ENCODE results near the gene KCNQ1.

KCNQ1 gene

GRCh38 chr11:2557381-2557780 is 112.6 kb downstream of the KCNQ1 start:
- DNase-seq (ENCODE audit: low read depth) = no peak
- no peak overlapping the region for H3K4me3 ChIP-seq (ENCODE audit: control insufficient read depth, low read depth, low read length)
- TF ChIP-seq, protein P1, sequence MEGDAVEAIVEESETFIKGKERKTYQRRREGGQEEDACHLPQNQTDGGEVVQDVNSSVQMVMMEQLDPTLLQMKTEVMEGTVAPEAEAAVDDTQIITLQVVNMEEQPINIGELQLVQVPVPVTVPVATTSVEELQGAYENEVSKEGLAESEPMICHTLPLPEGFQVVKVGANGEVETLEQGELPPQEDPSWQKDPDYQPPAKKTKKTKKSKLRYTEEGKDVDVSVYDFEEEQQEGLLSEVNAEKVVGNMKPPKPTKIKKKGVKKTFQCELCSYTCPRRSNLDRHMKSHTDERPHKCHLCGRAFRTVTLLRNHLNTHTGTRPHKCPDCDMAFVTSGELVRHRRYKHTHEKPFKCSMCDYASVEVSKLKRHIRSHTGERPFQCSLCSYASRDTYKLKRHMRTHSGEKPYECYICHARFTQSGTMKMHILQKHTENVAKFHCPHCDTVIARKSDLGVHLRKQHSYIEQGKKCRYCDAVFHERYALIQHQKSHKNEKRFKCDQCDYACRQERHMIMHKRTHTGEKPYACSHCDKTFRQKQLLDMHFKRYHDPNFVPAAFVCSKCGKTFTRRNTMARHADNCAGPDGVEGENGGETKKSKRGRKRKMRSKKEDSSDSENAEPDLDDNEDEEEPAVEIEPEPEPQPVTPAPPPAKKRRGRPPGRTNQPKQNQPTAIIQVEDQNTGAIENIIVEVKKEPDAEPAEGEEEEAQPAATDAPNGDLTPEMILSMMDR (IDR thresholded peaks at IDR 0.05; ENCODE audit: control insufficient read depth, insufficient read depth, low read depth, low read length, missing control alignments) = no peak

- TF ChIP-seq, protein P1 (IDR thresholded peaks at IDR 0.05; ENCODE audit: control insufficient read depth, insufficient read depth, low read depth, low read length, missing control alignments) = no peak
- DNase-seq (ENCODE audit: low read depth) = no peak
- no peak overlapping the region for H3K4me3 ChIP-seq (ENCODE audit: control insufficient read depth, low read depth, low read length)
Measured at GRCh38 chr11:2558397-2558796, 113.6 kb downstream of the KCNQ1 start.

DNA sequence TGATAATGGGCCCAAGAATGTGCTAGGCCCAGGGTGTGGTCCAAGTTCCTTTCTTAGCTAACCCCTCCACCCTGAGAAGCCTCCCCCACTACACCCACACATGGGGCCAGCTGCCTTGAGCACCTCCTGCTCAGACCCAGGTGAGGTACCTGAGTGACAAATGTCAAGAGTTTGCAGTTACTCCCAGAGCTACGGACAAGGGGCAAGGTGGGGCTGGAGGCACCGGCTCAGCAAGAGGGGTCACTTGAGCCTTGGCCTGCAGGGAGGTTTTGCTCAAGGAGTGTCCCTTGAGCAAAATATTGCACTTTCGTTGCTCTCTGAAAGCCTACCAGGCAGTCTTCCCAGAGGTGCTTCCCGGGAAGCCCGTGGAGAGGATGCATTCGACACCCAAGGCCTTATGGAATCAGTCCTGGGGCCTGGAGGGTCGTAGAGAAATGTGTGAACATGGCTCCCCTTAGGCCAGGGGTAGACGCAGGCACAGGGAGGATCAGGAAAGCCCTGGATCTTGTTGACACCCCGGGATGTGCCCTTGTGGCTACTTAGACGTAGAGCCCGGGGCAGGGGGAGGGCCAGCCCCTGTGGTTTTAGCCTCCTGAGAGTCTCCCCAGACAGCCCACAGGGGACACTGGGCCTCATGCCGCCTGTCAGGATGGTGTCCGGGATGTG is 114.2 kb downstream of the KCNQ1 start:
- TF ChIP-seq, protein P1 (IDR thresholded peaks at IDR 0.05; ENCODE audit: control insufficient read depth, insufficient read depth, low read depth, low read length, missing control alignments) = no peak
- DNase-seq (ENCODE audit: low read depth) = no peak
- H3K4me3 ChIP-seq (ENCODE audit: control insufficient read depth, low read depth, low read length) = no peak overlapping the region

DNA sequence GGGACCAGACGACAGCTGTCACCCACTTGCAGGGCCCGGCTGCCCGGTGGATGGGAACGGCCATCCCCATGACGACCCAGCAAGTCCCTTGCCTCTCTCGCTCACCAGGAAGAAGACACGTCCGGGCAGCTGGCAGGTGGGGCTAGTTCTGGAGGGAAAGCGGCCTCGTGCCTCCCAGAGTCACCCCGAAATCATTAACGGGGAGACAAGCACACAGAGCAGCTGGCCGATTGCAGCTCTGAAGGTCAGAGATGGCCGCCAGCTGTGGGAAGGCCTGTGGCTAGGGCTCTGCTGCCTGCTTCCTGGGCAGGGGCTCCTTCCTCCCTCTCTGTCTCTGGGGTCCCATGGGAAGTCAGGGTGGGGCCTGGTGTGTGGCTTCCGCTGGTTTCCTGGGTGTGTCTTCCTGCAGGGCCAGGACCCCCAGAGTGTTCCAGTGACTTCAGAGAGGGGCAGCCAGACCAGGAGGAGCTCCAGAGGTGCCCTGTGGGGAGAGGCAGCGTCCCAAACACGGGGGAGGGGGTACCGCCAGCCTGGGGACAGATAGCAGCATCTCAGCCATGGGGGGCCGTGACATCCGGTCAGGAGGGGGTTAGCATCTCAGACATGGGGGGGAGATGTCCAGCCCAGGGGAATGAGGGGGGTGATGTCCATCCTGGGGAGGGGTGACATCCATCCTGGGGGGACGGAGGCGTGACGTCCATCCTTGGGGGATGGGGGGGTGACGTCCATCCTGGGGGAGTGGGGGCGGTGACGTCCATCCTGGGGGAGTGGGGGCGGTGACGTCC is 114.9 kb downstream of the KCNQ1 start:
- no peak for DNase-seq (ENCODE audit: low read depth)
- H3K4me3 ChIP-seq (ENCODE audit: control insufficient read depth, low read depth, low read length) = no peak overlapping the region
- TF ChIP-seq, protein P1 (IDR thresholded peaks at IDR 0.05; ENCODE audit: control insufficient read depth, insufficient read depth, low read depth, low read length, missing control alignments) = no peak

DNA sequence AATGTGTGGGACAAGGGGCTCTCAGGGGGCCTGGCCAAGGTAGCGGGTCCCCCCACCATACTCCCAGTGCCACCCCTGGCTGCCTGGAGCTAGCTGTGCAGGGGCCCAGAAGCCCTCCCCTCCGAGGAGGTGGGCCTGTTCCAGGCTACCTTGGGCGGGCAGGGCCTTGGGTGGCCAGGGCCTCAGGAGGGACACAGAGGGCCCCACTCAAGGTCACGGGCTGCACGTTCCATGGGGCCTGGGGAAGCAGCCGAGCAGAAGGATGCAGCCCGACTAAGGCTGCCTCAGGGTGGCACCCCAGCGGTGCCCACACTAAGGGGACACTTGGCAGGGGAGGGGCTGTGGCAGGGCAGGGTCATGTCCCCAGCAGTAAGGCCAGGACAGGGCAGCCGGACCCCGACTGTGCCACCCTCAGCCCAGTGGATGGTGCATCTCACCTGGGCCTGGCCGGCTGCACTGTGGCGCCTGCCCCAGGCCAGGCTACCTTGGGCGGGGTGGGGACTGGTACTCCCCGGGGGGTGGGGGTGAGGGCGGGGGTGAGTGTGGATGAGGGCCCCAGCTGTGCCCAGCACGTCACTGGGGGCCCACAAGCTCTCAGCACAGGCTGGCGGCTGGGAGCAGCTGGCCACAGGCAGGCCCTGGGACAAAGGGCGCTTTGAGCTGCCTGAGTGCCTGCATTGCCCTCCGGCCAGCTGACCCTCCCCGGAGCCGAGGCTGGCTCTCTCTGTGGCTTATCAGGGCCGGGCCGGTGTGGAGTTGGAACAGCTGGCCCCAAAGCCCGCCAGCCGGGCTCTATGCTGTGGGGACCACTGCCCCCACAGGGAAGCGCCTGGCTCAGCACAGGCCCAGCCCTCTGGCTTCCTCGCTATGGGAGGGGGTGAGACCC is 117.1 kb downstream of the KCNQ1 start:
- TF ChIP-seq, protein P1 (IDR thresholded peaks at IDR 0.05; ENCODE audit: control insufficient read depth, insufficient read depth, low read depth, low read length, missing control alignments) = no peak
- DNase-seq (ENCODE audit: low read depth) = no peak
- H3K4me3 ChIP-seq (ENCODE audit: control insufficient read depth, low read depth, low read length) = no peak overlapping the region

- no peak for DNase-seq (ENCODE audit: low read depth)
- no peak overlapping the region for H3K4me3 ChIP-seq (ENCODE audit: control insufficient read depth, low read depth, low read length)
- TF ChIP-seq, protein P1 (IDR thresholded peaks at IDR 0.05; ENCODE audit: control insufficient read depth, insufficient read depth, low read depth, low read length, missing control alignments) = no peak
Measured at GRCh38 chr11:2562890-2563212, 118.0 kb downstream of the KCNQ1 start.
